H9 (cell line): ENCODE data around the gene ADGRL3. TPM values are rescaled to one million over a fixed set of nuclear protein-coding genes. Genes with fewer than 3 reads are reported as not detected.

Source experiments
- DNase-seq: peaks from one replicate; pipeline ENCODE4 v3.0.0-alpha.2; 2017
- H2AFZ ChIP-seq: one replicate; pipeline ENCODE4 v1.6.1; 2013; ENCODE audit warnings: mild to moderate bottlenecking, low read length, control low read depth, moderate library complexity
- H2AK5ac ChIP-seq: 2 replicates; pipeline ENCODE4 v1.6.1; 2013; ENCODE audit warnings: low read length, control low read depth, mixed read lengths; ENCODE audit not compliant: insufficient read length
- H2BK120ac ChIP-seq: one replicate; pipeline ENCODE4 v1.6.1; 2013; ENCODE audit warnings: low read depth, mild to moderate bottlenecking, low read length, control low read depth, inconsistent platforms; ENCODE audit not compliant: poor library complexity, severe bottlenecking
- H2BK12ac ChIP-seq: 2 replicates; pipeline ENCODE4 v1.6.1; 2013; ENCODE audit warnings: low read length, control low read depth, mixed read lengths, low read depth; ENCODE audit not compliant: insufficient read length
- H2BK15ac ChIP-seq: 2 replicates; pipeline ENCODE4 v1.6.1; 2013; ENCODE audit warnings: low read depth, low read length, control low read depth
- H2BK20ac ChIP-seq: one replicate; pipeline ENCODE4 v1.6.1; 2013; ENCODE audit warnings: low read depth, mild to moderate bottlenecking, low read length, control low read depth, inconsistent platforms; ENCODE audit not compliant: poor library complexity, severe bottlenecking
- H2BK5ac ChIP-seq: 2 replicates; pipeline ENCODE4 v1.6.1; 2013; ENCODE audit warnings: low read length, control low read depth, mixed read lengths; ENCODE audit not compliant: insufficient read length
- H3K14ac ChIP-seq: 2 replicates; pipeline ENCODE4 v1.6.1; 2013; ENCODE audit warnings: low read length, control low read depth; ENCODE audit not compliant: insufficient read depth
- H3K18ac ChIP-seq: 2 replicates; pipeline ENCODE4 v1.6.1; 2013; ENCODE audit warnings: low read depth, mild to moderate bottlenecking, mixed read lengths, low read length, control low read depth; ENCODE audit not compliant: insufficient read length
- H3K23ac ChIP-seq: 2 replicates; pipeline ENCODE4 v1.6.1; 2013; ENCODE audit warnings: low read length, control low read depth, mixed read lengths, low read depth; ENCODE audit not compliant: insufficient read length
- H3K23me2 ChIP-seq: 2 replicates; pipeline ENCODE4 v1.6.1; 2013; ENCODE audit warnings: low read depth, mild to moderate bottlenecking, mixed read lengths, low read length, control low read depth; ENCODE audit not compliant: insufficient read length, poor library complexity, severe bottlenecking
- H3K27ac ChIP-seq: 2 replicates; pipeline ENCODE4 v1.5.1; 2013; ENCODE audit warnings: low read length, control low read depth, mixed read lengths, low read depth; ENCODE audit not compliant: insufficient read length
- H3K27me3 ChIP-seq: 2 replicates; pipeline ENCODE4 v1.6.1; 2013; ENCODE audit warnings: low read length, control low read depth, inconsistent platforms; ENCODE audit not compliant: insufficient read depth
- H3K4ac ChIP-seq: 2 replicates; pipeline ENCODE4 v1.6.1; 2013; ENCODE audit warnings: low read depth, mild to moderate bottlenecking, control low read depth, inconsistent platforms, low read length, moderate library complexity
- H3K4me1 ChIP-seq: 2 replicates; pipeline ENCODE4 v1.6.1; 2013; ENCODE audit warnings: low read length, control low read depth, inconsistent platforms; ENCODE audit not compliant: insufficient read depth
- H3K4me2 ChIP-seq: 2 replicates; pipeline ENCODE4 v1.6.1; 2013; ENCODE audit warnings: low read length, control low read depth, mixed read lengths; ENCODE audit not compliant: insufficient read length, insufficient read depth
- H3K56ac ChIP-seq: 2 replicates; pipeline ENCODE4 v1.6.1; 2013; ENCODE audit warnings: low read depth, mild to moderate bottlenecking, mixed read lengths, low read length, control low read depth; ENCODE audit not compliant: insufficient read length
- H3K79me1 ChIP-seq: 2 replicates; pipeline ENCODE4 v1.6.1; 2013; ENCODE audit warnings: low read depth, mild to moderate bottlenecking, moderate library complexity, low read length, control low read depth, inconsistent platforms; ENCODE audit not compliant: insufficient read depth, poor library complexity, severe bottlenecking
- H3K79me2 ChIP-seq: 2 replicates; pipeline ENCODE4 v1.6.1; 2013; ENCODE audit warnings: low read length, control low read depth, inconsistent platforms; ENCODE audit not compliant: insufficient read depth
- H3K9ac ChIP-seq: 2 replicates; pipeline ENCODE4 v1.6.1; 2013; ENCODE audit warnings: low read length, control low read depth, mixed read lengths; ENCODE audit not compliant: insufficient read length; ENCODE audit errors: extremely low read depth
- H3K9me3 ChIP-seq: one replicate; pipeline ENCODE4 v1.6.1; 2013; ENCODE audit warnings: low read depth, low read length, inconsistent platforms; ENCODE audit not compliant: control insufficient read depth
- H3T11ph ChIP-seq: one replicate; pipeline ENCODE4 v1.6.1; 2013; ENCODE audit warnings: mild to moderate bottlenecking, low read length, control low read depth, inconsistent platforms
- H4K20me1 ChIP-seq: one replicate; pipeline ENCODE4 v1.6.1; 2013; ENCODE audit not compliant: control insufficient read depth, insufficient read length, insufficient read depth
- H4K5ac ChIP-seq: 2 replicates; pipeline ENCODE4 v1.6.1; 2013; ENCODE audit warnings: low read depth, mild to moderate bottlenecking, mixed read lengths, low read length, control low read depth; ENCODE audit not compliant: insufficient read length
- H4K8ac ChIP-seq: replicated peaks from 2 replicates; pipeline ENCODE4 v1.6.1; 2013; ENCODE audit warnings: low read length, control low read depth, mixed read lengths, low read depth; ENCODE audit not compliant: insufficient read length
- H4K91ac ChIP-seq: 2 replicates; pipeline ENCODE4 v1.6.1; 2013; ENCODE audit warnings: low read depth, mild to moderate bottlenecking, moderate library complexity, mixed read lengths, low read length, control low read depth; ENCODE audit not compliant: insufficient read length
- H3K27ac Mint-ChIP-seq, 3 experiments: 2 replicates in 2 of 3; 3 replicates in 1 of 3; pipeline ENCODE4 v1.8.0; 2020 to 2021; ENCODE audit warnings: mixed read lengths in 3 of 3, mild to moderate bottlenecking in 1 of 3, moderate library complexity in 1 of 3
- H3K27me3 Mint-ChIP-seq: 2 replicates; pipeline ENCODE4 v1.8.0; 2021; ENCODE audit warnings: low read depth, mild to moderate bottlenecking, moderate library complexity, mixed read lengths
- H3K36me3 Mint-ChIP-seq, 3 experiments: 2 replicates in 2 of 3; 3 replicates in 1 of 3; pipeline ENCODE4 v1.8.0; 2020 to 2021; ENCODE audit warnings: low read depth in 3 of 3, mixed read lengths in 3 of 3; ENCODE audit not compliant: insufficient read depth in 1 of 3
- H3K4me1 Mint-ChIP-seq, 2 experiments: 2 replicates each; pipeline ENCODE4 v1.8.0; 2020; ENCODE audit warnings: mixed read lengths in 2 of 2
- H3K4me3 Mint-ChIP-seq, 2 experiments: 2 replicates in 1 of 2; 3 replicates in 1 of 2; pipeline ENCODE4 v1.8.0; 2020 to 2021; ENCODE audit warnings: mild to moderate bottlenecking in 2 of 2, mixed read lengths in 2 of 2, moderate library complexity in 1 of 2
- H3K9me3 Mint-ChIP-seq, 2 experiments: 2 replicates in 1 of 2; 3 replicates in 1 of 2; pipeline ENCODE4 v1.8.0; 2020; ENCODE audit warnings: mild to moderate bottlenecking in 2 of 2, mixed read lengths in 2 of 2, moderate library complexity in 1 of 2
- CTCF ChIP-seq: fragments of 200-600 bp; sonication (generic); conservative IDR thresholded peaks from 3 replicates; pipeline ENCODE4 v1.8.0; 2021; ENCODE audit warnings: antibody characterized with exemption, mild to moderate bottlenecking
- WGBS: extraction: QIAGEN DNeasy Blood & Tissue Kit; methylation state at CpG from one replicate; pipeline ENCODE4 v1.1.7; 2013; ENCODE audit warnings: missing lambda C conversion rate, low lambda C conversion rate, mixed read lengths; ENCODE audit not compliant: insufficient read length; ENCODE audit errors: extremely low coverage; 5-methylcytosine and 5-hydroxymethylcytosine counted together
- total RNA-seq: library from RNA; stranded (reverse); gene quantifications from 2 replicates; pipeline ENCODE4 v1.2.1, GENCODE V29; 2021

The ADGRL3 gene
- total RNA-seq, 1 experiment from 2014 or later: 5.9 TPM

- H3K4me1 ChIP-seq: no peaks in the 10 kb centered on the region
- H3K9ac ChIP-seq: no peak overlapping the region
- H3K27ac ChIP-seq: no peak overlapping the region
- no peak overlapping the region for H2BK120ac ChIP-seq
- no peak overlapping the region for H3K23ac ChIP-seq
- Mint-ChIP-seq H3K4me1 (peaks cover 18 to 21% of the 10 kb centered on the region in 2 experiments), H3K27ac (0 out of 7 replicates have a peak overlapping the region, but pooled peaks of 1 of the 3 experiments have one; percentile 6), H3K27me3 (no peaks in the 10 kb centered on the region), H3K4me3 (no peak overlapping the region), H3K36me3 (no peaks in the 10 kb centered on the region; a peak in 1 of 7 replicates), H3K9me3 (no peaks in the 10 kb centered on the region; a peak in 1 of 5 replicates)
- no peak overlapping the region for H3K56ac ChIP-seq
- no peak overlapping the region for H3T11ph ChIP-seq
- WGBS: no CpG with 5 or more reads among the region's 3 CpGs
- no peak overlapping the region for H4K91ac ChIP-seq
- H2BK15ac ChIP-seq: no peak overlapping the region
- no peak for TF ChIP-seq CTCF
- no peak overlapping the region for H2AK5ac ChIP-seq
- no peaks in the 10 kb centered on the region for H4K20me1 ChIP-seq
- H2BK12ac ChIP-seq: no peak overlapping the region
- no peak overlapping the region for H3K18ac ChIP-seq
- H3K4ac ChIP-seq: no peak overlapping the region
- H3K23me2 ChIP-seq: no peaks in the 10 kb centered on the region
- H3K79me1 ChIP-seq: no peaks in the 10 kb centered on the region
- no peak overlapping the region for H3K14ac ChIP-seq
- no peak for DNase-seq
- no peak overlapping the region for H4K8ac ChIP-seq
- no peak overlapping the region for H4K5ac ChIP-seq
- H2BK20ac ChIP-seq: no peak overlapping the region
- no peak overlapping the region for H2BK5ac ChIP-seq
- H2AFZ ChIP-seq: no peak overlapping the region
- no peaks in the 10 kb centered on the region for H3K27me3 ChIP-seq
- H3K79me2 ChIP-seq: no peaks in the 10 kb centered on the region
- no peak overlapping the region for H3K4me2 ChIP-seq
- H3K9me3 ChIP-seq: no peaks in the 10 kb centered on the region
Measured at GRCh38 chr4:61890321-61890720, 690.2 kb downstream of the ADGRL3 start.
